Measurements from ENCODE around the gene NDUFB8. TPM values are rescaled to one million over a fixed set of nuclear protein-coding genes. Genes with fewer than 3 reads are reported as not detected.

The NDUFB8 gene
- total RNA-seq, 6 experiments from 2014 or later = 93.6 to 125 (median 99.3) TPM

DNA sequence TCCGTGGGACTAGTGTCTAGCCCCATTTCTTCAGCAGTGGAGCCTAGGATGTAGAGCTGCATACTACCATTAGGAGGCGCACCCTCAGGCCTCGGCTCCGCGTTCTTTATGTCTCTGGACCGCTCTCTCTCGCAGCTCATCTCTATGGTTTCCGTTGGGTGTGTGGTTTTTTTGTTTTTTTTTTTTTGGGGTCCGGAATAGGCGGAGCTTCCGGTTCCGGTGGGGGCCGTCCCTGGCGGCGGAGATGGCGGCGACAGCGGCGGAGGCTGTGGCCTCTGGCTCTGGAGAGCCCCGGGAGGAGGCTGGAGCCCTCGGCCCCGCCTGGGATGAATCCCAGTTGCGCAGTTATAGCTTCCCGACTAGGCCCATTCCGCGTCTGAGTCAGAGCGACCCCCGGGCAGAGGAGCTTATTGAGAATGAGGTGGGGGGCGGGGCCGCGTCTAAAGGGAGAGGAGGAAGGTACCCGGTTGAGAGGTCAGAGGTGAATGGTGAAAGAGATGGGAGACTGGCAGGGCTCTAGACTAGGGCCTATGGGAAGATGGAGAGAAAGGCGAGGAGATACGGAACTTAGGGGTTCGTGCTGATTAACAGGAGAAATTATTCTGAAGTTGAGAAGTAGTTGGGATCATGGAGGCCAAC, 6.2 kb upstream of the NDUFB8 start, which contains the start of gene HIF1AN:
TSS of gene HIF1AN (plus strand) at position 229 of the 639 bp plus-strand sequence. CDS start at position 245, 16 bp downstream.
- Histone ChIP-seq H3K36me3 (peaks cover 0 to 21% (median 4%) of the 10 kb centered on the region in 4 donors), H3K9me3 (no peaks in the 10 kb centered on the region), H3K27me3 (no peaks in the 10 kb centered on the region), H3K4me3 (peak within 1 kb of the TSS; percentile 71 to 82 (median 74)), H3K27ac (peak within 1 kb of the TSS in 2 of 3 donors; percentile 13 to 16), H3K4me1 (peaks cover 0 to 17% (median 4%) of the 10 kb centered on the region in 4 donors)
- ATAC-seq (peak; percentile 99 to 100 (median 100)), DNase-seq (peak; percentile 84 to 90 (median 90))
- WGBS (ENCODE audit: insufficient coverage, low coverage, low lambda C conversion rate, missing lambda C conversion rate) = under 1% methylated on average over 35 of the region's 35 CpGs
- TF ChIP-seq POLR2A (IDR thresholded peaks at IDR 0.05) = peak; percentile 66
- TF ChIP-seq, protein P1, sequence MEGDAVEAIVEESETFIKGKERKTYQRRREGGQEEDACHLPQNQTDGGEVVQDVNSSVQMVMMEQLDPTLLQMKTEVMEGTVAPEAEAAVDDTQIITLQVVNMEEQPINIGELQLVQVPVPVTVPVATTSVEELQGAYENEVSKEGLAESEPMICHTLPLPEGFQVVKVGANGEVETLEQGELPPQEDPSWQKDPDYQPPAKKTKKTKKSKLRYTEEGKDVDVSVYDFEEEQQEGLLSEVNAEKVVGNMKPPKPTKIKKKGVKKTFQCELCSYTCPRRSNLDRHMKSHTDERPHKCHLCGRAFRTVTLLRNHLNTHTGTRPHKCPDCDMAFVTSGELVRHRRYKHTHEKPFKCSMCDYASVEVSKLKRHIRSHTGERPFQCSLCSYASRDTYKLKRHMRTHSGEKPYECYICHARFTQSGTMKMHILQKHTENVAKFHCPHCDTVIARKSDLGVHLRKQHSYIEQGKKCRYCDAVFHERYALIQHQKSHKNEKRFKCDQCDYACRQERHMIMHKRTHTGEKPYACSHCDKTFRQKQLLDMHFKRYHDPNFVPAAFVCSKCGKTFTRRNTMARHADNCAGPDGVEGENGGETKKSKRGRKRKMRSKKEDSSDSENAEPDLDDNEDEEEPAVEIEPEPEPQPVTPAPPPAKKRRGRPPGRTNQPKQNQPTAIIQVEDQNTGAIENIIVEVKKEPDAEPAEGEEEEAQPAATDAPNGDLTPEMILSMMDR (IDR thresholded peaks at IDR 0.05) = peak; percentile 82 to 98 (median 94)
- intact Hi-C loops (cut with DNase I) = no loop called here

DNA sequence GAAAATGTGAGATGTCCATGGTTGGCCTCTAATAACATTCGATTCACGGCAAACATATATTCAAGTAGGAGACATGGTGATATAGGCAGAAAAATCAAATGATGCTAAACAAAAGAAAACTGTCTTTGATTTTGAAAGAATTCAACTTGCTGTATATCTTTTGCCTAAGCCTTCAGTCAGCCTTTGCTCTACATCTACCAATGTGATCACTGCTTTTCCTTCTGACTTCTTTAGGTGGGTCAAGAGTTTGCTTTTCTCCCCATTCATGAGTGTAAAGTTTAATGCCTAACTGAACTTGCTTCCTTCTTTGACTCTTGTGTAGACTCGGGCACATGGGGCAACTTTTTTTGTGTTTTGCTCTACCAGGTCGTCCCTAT, 5.7 kb upstream of the NDUFB8 start:
- intact Hi-C loops (cut with DNase I) = no loop called here
- H3K4me3 ChIP-seq = peak overlapping the region; percentile 71 to 82 (median 74)
- peaks cover 0 to 17% (median 4%) of the 10 kb centered on the region in 4 donors for H3K4me1 ChIP-seq
- TF ChIP-seq, protein P1 (IDR thresholded peaks at IDR 0.05) = no peak
- TF ChIP-seq POLR2A (IDR thresholded peaks at IDR 0.05) = no peak
- ATAC-seq (peak in 2 of 4 donors; percentile 11 to 14), DNase-seq (no peak)
- 44% methylated on average over 4 of the region's 4 CpGs for WGBS (ENCODE audit: insufficient coverage, low coverage, low lambda C conversion rate, missing lambda C conversion rate)
- H3K9me3 ChIP-seq = no peaks in the 10 kb centered on the region
- no peaks in the 10 kb centered on the region for H3K27me3 ChIP-seq
- H3K36me3 ChIP-seq = peaks cover 0 to 16% (median 4%) of the 10 kb centered on the region in 4 donors
- peak overlapping the region in 1 of 3 donors; percentile 13 for H3K27ac ChIP-seq

DNA sequence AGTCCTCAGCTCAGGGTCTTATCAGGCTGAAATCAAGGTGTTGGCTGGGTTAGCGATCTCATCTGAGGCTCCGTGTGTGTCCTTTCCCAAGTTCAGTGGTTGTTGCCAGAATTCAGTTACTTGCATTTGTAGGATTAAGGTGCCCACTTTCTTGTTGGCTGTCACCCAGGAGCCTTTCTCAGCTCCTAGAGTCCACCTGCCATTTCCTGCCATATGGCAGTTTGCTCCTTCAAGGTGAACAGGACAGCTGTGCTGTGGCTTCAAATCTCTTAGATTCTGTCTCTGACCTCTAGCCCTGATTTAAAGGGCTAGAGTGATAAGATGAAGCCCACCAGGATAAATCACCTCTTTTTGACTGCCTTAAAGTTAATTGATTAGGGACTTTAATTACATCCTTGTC, 5.1 kb upstream of the NDUFB8 start:
- Histone ChIP-seq H3K9me3 (no peaks in the 10 kb centered on the region), H3K4me3 (no peak overlapping the region), H3K27ac (no peak overlapping the region), H3K27me3 (no peaks in the 10 kb centered on the region), H3K36me3 (peaks cover 0 to 10% (median 4%) of the 10 kb centered on the region in 4 donors), H3K4me1 (peaks cover 0 to 17% (median 4%) of the 10 kb centered on the region in 4 donors)
- intact Hi-C loops (cut with DNase I) = no loop called here
- WGBS (ENCODE audit: insufficient coverage, low coverage, low lambda C conversion rate, missing lambda C conversion rate) = 30% methylated on average over 2 of the region's 2 CpGs
- no peak for DNase-seq
- TF ChIP-seq POLR2A (IDR thresholded peaks at IDR 0.05) = no peak
- TF ChIP-seq, protein P1 (IDR thresholded peaks at IDR 0.05) = no peak
- no peak for ATAC-seq

DNA sequence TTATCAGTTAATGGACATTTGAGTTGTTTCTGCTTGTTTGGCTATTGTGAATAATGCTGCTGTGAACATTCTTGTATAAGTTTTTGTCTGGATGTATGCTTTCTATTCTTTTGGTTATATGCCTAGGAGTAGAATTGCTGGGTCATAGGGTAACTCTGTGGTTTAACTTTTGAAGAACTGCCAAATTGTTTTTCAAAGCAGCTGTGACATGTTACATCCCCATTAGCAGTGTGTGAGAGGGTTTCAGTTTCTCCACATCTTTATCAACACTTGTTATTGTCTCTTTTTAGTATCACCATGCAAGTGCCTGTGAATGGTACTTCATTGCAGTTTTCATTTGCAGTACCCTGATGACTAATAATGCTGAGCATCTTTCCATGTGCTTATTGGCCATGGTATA, 2.1 kb upstream of the NDUFB8 start:
- DNase-seq = no peak
- H3K27me3 ChIP-seq = no peaks in the 10 kb centered on the region

More for the DNA sequence above, 2.1 kb upstream of the NDUFB8 start:
- TF ChIP-seq POLR2A (IDR thresholded peaks at IDR 0.05) = no peak
- TF ChIP-seq, protein P1 (IDR thresholded peaks at IDR 0.05) = no peak
- Histone ChIP-seq H3K4me3 (no peak overlapping the region), H3K27ac (no peak overlapping the region), H3K9me3 (no peaks in the 10 kb centered on the region), H3K4me1 (peaks cover 0 to 20% (median 9%) of the 10 kb centered on the region in 4 donors), H3K36me3 (peaks cover 0 to 5% (median 1%) of the 10 kb centered on the region in 4 donors)
- ATAC-seq = no peak
- intact Hi-C loops (cut with DNase I) = no loop called here
